ENCODE measurements around the gene KANSL1. TPM values are rescaled to one million over a fixed set of nuclear protein-coding genes. Genes with fewer than 3 reads are reported as not detected.
"Not testable (repeated sequence)": the region's sequence is repeated elsewhere in the genome, so short reads cannot be mapped to it uniquely, and the experiment has no call there.

The KANSL1 gene
- total and polyA plus RNA-seq, 2 donors from 2014 or later: 13.7 to 97.3 TPM

- Histone ChIP-seq H3K4me3 (ENCODE audit: low read length in 3 of 3) (no peak overlapping the region), H3K4me1 (ENCODE audit: control insufficient read depth in 2 of 3, insufficient read depth in 2 of 3, low read depth in 1 of 3, low read length in 3 of 3) (peaks cover 0 to 6% (median 0%) of the 10 kb centered on the region in 3 donors), H3K9me3 (ENCODE audit: control insufficient read depth in 2 of 3, insufficient read depth in 1 of 3, low read length in 3 of 3) (no peaks in the 10 kb centered on the region), H3K9ac (ENCODE audit: low read length in 3 of 3) (no peak overlapping the region), H3K36me3 (ENCODE audit: control insufficient read depth in 2 of 3, insufficient read depth in 3 of 3, low read length in 3 of 3) (peaks cover 0 to 10% (median 0%) of the 10 kb centered on the region in 3 donors), H3K27ac (ENCODE audit: low read depth in 2 of 2, low read length in 2 of 2) (no peak overlapping the region), H3K27me3 (ENCODE audit: control insufficient read depth, insufficient read depth, low read length) (no peaks in the 10 kb centered on the region)
- TF ChIP-seq CTCF (IDR thresholded peaks at IDR 0.05; ENCODE audit: borderline replicate concordance, extremely low read depth, insufficient read depth): no peak
- DNase-seq (no peak), FAIRE-seq (no peak)
- intact Hi-C loops (cut with DNase I): no loop called here
These were observed 103.8 kb downstream of the KANSL1 start for GRCh38 chr17:46089389-46089965.

GRCh38 chr17:46088595-46088994 is 104.6 kb downstream of the KANSL1 start:
- FAIRE-seq (no peak), DNase-seq (no peak)
- TF ChIP-seq CTCF (IDR thresholded peaks at IDR 0.05; ENCODE audit: borderline replicate concordance, extremely low read depth, insufficient read depth): no peak
- H3K36me3 ChIP-seq (ENCODE audit: control insufficient read depth in 2 of 3, insufficient read depth in 3 of 3, low read length in 3 of 3): peaks cover 0 to 6% (median 0%) of the 10 kb centered on the region in 3 donors
- H3K4me1 ChIP-seq (ENCODE audit: control insufficient read depth in 2 of 3, insufficient read depth in 2 of 3, low read depth in 1 of 3, low read length in 3 of 3): peaks cover 0 to 6% (median 0%) of the 10 kb centered on the region in 3 donors
- H3K27ac ChIP-seq (ENCODE audit: low read depth in 2 of 2, low read length in 2 of 2): no peak overlapping the region
- H3K4me3 ChIP-seq (ENCODE audit: low read length in 3 of 3): no peak overlapping the region
- no peaks in the 10 kb centered on the region for H3K27me3 ChIP-seq (ENCODE audit: control insufficient read depth, insufficient read depth, low read length)
- H3K9me3 ChIP-seq (ENCODE audit: control insufficient read depth in 2 of 3, insufficient read depth in 1 of 3, low read length in 3 of 3): no peaks in the 10 kb centered on the region
- intact Hi-C loops (cut with DNase I): no loop called here
- H3K9ac ChIP-seq (ENCODE audit: low read length in 3 of 3): no peak overlapping the region

DNA sequence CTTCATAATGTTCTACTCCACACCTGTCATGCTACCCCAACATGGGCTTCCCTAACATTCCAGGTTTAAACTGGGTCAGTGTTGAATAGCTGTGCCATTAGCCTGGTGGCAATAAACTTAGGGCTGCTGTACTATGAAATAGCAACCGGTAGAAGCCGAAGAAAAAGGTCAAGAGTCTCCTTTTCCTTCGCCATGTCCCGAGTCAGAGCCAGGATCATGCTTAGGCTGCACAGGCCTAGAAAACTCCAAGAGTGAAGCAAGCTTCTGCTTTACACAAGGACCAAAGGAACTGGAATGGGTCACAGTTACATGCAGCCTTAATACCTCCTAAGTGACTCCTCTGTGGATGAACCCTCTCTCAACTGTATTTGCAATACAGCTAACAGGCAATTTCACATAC is 105.4 kb downstream of the KANSL1 start:
- DNase-seq; H3K9me3 ChIP-seq (ENCODE audit: control insufficient read depth in 2 of 3, insufficient read depth in 1 of 3, low read length in 3 of 3); H3K4me3 ChIP-seq (ENCODE audit: low read length in 3 of 3); intact Hi-C loops (cut with DNase I); H3K36me3 ChIP-seq (ENCODE audit: control insufficient read depth in 2 of 3, insufficient read depth in 3 of 3, low read length in 3 of 3); H3K4me1 ChIP-seq (ENCODE audit: control insufficient read depth in 2 of 3, insufficient read depth in 2 of 3, low read depth in 1 of 3, low read length in 3 of 3); FAIRE-seq; H3K9ac ChIP-seq (ENCODE audit: low read length in 3 of 3); H3K27ac ChIP-seq (ENCODE audit: low read depth in 2 of 2, low read length in 2 of 2); H3K27me3 ChIP-seq (ENCODE audit: control insufficient read depth, insufficient read depth, low read length): not testable (repeated sequence)

DNA sequence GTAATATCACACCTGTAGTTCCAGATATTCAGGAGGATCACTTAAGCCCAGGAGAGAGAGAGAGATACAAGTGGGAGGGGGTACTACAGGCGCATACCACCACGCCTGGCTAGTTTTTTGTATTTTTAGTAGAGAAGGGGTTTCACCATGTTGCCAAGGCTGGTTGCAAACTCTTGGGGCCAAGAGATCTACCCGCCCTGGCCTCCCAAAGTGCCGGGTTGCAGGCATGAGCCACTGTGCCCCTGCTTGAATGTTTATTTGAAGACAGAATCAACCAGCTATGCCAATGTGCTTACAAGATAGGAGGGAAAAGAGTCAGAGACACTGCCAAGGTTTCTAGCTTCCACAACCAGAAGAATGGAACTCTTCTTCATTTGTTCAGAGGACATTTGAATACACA is 106.4 kb downstream of the KANSL1 start:
- H3K9me3 ChIP-seq (ENCODE audit: control insufficient read depth in 2 of 3, insufficient read depth in 1 of 3, low read length in 3 of 3): no peaks in the 10 kb centered on the region
- no peak for FAIRE-seq
- no peak overlapping the region for H3K9ac ChIP-seq (ENCODE audit: low read length in 3 of 3)
- DNase-seq: no peak
- H3K36me3 ChIP-seq (ENCODE audit: control insufficient read depth in 2 of 3, insufficient read depth in 3 of 3, low read length in 3 of 3): peaks cover 0 to 2% (median 0%) of the 10 kb centered on the region in 3 donors
- no peak for TF ChIP-seq CTCF (IDR thresholded peaks at IDR 0.05; ENCODE audit: borderline replicate concordance, extremely low read depth, insufficient read depth)
- intact Hi-C loops (cut with DNase I): no loop called here
- H3K27ac ChIP-seq (ENCODE audit: low read depth in 2 of 2, low read length in 2 of 2): no peak overlapping the region
- H3K27me3 ChIP-seq (ENCODE audit: control insufficient read depth, insufficient read depth, low read length): no peaks in the 10 kb centered on the region
- H3K4me1 ChIP-seq (ENCODE audit: control insufficient read depth in 2 of 3, insufficient read depth in 2 of 3, low read depth in 1 of 3, low read length in 3 of 3): peaks cover 0 to 19% (median 3%) of the 10 kb centered on the region in 3 donors
- H3K4me3 ChIP-seq (ENCODE audit: low read length in 3 of 3): no peak overlapping the region

All from kidney (tissue), 14 donors.